SK-N-SH (cell line): ENCODE results near the gene CADM2. TPM values are rescaled to one million over a fixed set of nuclear protein-coding genes. Genes with fewer than 3 reads are reported as not detected.

Experiments
- CTCF ChIA-PET: fragments of 300-600, 350-600 bp; formaldehyde crosslinking; extraction: SDS; loops from one replicate; lab custom pipeline; 2021; lab: Yijun Ruan, JAX
- POLR2A ChIA-PET: fragments of 350-600 bp; sonication (Branson Sonifier 250); formaldehyde crosslinking; extraction: SDS; loops from one replicate; lab custom pipeline; 2020; ENCODE audit warnings: antibody characterized with exemption, inconsistent platforms; lab: Yijun Ruan, JAX
- DNase-seq: peaks from one replicate; pipeline ENCODE4 v3.0.0; 2012
- H2AFZ ChIP-seq: fragments of 200-600 bp; sonication (generic); 2 replicates; pipeline ENCODE4 v1.8.1; 2016; ENCODE audit warnings: antibody characterized with exemption, mild to moderate bottlenecking, low read depth
- H3F3A ChIP-seq: fragments of 200-600 bp; sonication (generic); replicated peaks from 2 replicates; pipeline ENCODE3; 2016; ENCODE audit warnings: antibody characterized with exemption, mild to moderate bottlenecking; ENCODE audit not compliant: insufficient read depth
- H3K27ac ChIP-seq, 2 experiments: fragments of 200-500 bp in 1 of 2; fragments of 200-600 bp in 1 of 2; sonication (Bioruptor generic) in 1 of 2; sonication (generic), shearing (Covaris generic) in 1 of 2; 2 replicates each; pipeline versions ENCODE4 v1.5.1 to v1.6.1; 2014 to 2016; ENCODE audit warnings: low read depth in 2 of 2, inconsistent platforms in 1 of 2, low read length in 1 of 2, mild to moderate bottlenecking in 1 of 2, mixed read lengths in 1 of 2
- H3K27me3 ChIP-seq: fragments of 200-600 bp; sonication (generic), shearing (Covaris generic); 2 replicates; pipeline ENCODE4 v1.6.1; 2016; ENCODE audit warnings: mixed run types; ENCODE audit not compliant: insufficient read depth
- H3K36me3 ChIP-seq, 2 experiments: fragments of 200-500 bp in 1 of 2; fragments of 200-600 bp in 1 of 2; sonication (Bioruptor generic) in 1 of 2; sonication (generic) in 1 of 2; replicated peaks in 1 of 2; 2 replicates each; pipeline versions ENCODE3 to v1.5.1; 2014 to 2016; ENCODE audit warnings: low read length in 1 of 2, mild to moderate bottlenecking in 1 of 2; ENCODE audit not compliant: insufficient read depth in 2 of 2, control insufficient read depth in 1 of 2
- H3K4me1 ChIP-seq, 2 experiments: fragments of 200-500 bp in 1 of 2; fragments of 200-600 bp in 1 of 2; sonication (Bioruptor generic) in 1 of 2; sonication (generic), shearing (Covaris generic) in 1 of 2; 2 replicates each; pipeline versions ENCODE4 v1.5.1 to v1.6.1; 2014 to 2016; ENCODE audit warnings: low read depth in 1 of 2, low read length in 1 of 2, mixed run types in 1 of 2; ENCODE audit not compliant: insufficient read depth in 2 of 2, control insufficient read depth in 1 of 2
- H3K4me2 ChIP-seq: fragments of 200-600 bp; sonication (generic), shearing (Covaris generic); 2 replicates; pipeline ENCODE4 v1.6.1; 2017; ENCODE audit warnings: mixed run types
- H3K4me3 ChIP-seq, 2 experiments: fragments of 200-500 bp in 1 of 2; fragments of 200-600 bp in 1 of 2; sonication (Bioruptor generic) in 1 of 2; sonication (generic), shearing (Covaris generic) in 1 of 2; 2 replicates each; pipeline versions ENCODE4 v1.5.1 to v1.8.1; 2014 to 2016; ENCODE audit warnings: low read depth in 2 of 2, inconsistent platforms in 1 of 2, low read length in 1 of 2, mild to moderate bottlenecking in 1 of 2, mixed read lengths in 1 of 2, moderate library complexity in 1 of 2
- H3K79me2 ChIP-seq: fragments of 200-600 bp; sonication (generic); 2 replicates; pipeline ENCODE4 v1.8.1; 2017; ENCODE audit warnings: mild to moderate bottlenecking; ENCODE audit not compliant: insufficient read depth
- H3K9ac ChIP-seq: fragments of 200-600 bp; sonication (generic); 2 replicates; pipeline ENCODE4 v1.6.1; 2017; ENCODE audit warnings: mixed run types
- H3K9me2 ChIP-seq: fragments of 200-600 bp; sonication (generic); 2 replicates; pipeline ENCODE4 v1.6.1; 2017; ENCODE audit warnings: mixed run types
- H3K9me3 ChIP-seq: fragments of 200-600 bp; sonication (generic); 2 replicates; pipeline ENCODE4 v1.6.1; 2017; ENCODE audit warnings: mixed run types, mild to moderate bottlenecking, moderate library complexity
- H4K20me1 ChIP-seq: fragments of 200-600 bp; sonication (generic); 2 replicates; pipeline ENCODE4 v1.6.1; 2017; ENCODE audit warnings: mild to moderate bottlenecking, mixed run types; ENCODE audit not compliant: insufficient read depth
- CHD2 ChIP-seq: fragments of 150-350 bp; IDR thresholded peaks from 2 replicates; pipeline ENCODE4 v1.6.1; 2018; ENCODE audit warnings: low read length; ENCODE audit not compliant: partially characterized antibody
- ELF1 ChIP-seq: IDR thresholded peaks from 2 replicates; pipeline ENCODE4 v1.4.0; 2012
- GABPA ChIP-seq: IDR thresholded peaks from 2 replicates; pipeline ENCODE4 v1.4.0; 2012; ENCODE audit warnings: low read depth, mild to moderate bottlenecking
- JUND ChIP-seq: IDR thresholded peaks from 2 replicates; pipeline ENCODE4 v1.4.0; 2012
- MEF2A ChIP-seq: IDR thresholded peaks from 2 replicates; pipeline ENCODE4 v1.4.0; 2012; ENCODE audit warnings: low read depth, borderline replicate concordance
- NRF1 ChIP-seq: IDR thresholded peaks from 2 replicates; pipeline ENCODE4 v1.6.1; 2012; ENCODE audit warnings: low read depth, mild to moderate bottlenecking, low read length
- POLR2AphosphoS5 ChIP-seq: IDR thresholded peaks from 2 replicates; pipeline ENCODE4 v1.6.1; 2012; ENCODE audit warnings: low read depth, low read length
- RAD21 ChIP-seq: IDR thresholded peaks from 2 replicates; pipeline ENCODE4 v1.6.1; 2012; ENCODE audit warnings: mild to moderate bottlenecking, low read length
- SMC3 ChIP-seq: IDR thresholded peaks from 2 replicates; pipeline ENCODE4 v1.6.1; 2012; ENCODE audit warnings: low read depth, low read length, improper control_type of control experiment
- TAF1 ChIP-seq: IDR thresholded peaks from 2 replicates; pipeline ENCODE4 v1.6.1; 2012; ENCODE audit warnings: low read depth, mild to moderate bottlenecking, low read length, moderate library complexity, borderline replicate concordance
- TCF12 ChIP-seq: IDR thresholded peaks from 2 replicates; pipeline ENCODE4 v1.4.0; 2012
- TEAD4 ChIP-seq: IDR thresholded peaks from 2 replicates; pipeline ENCODE4 v1.4.0; 2012; ENCODE audit warnings: mild to moderate bottlenecking, borderline replicate concordance; ENCODE audit not compliant: insufficient read depth
- YY1 ChIP-seq: IDR thresholded peaks from 2 replicates; pipeline ENCODE4 v1.4.0; 2012; ENCODE audit warnings: low read depth, mild to moderate bottlenecking
- WGBS: methylation state at CpG from one replicate; pipeline ENCODE4 v1.1.6; 2017; ENCODE audit warnings: low lambda C conversion rate; 5-methylcytosine and 5-hydroxymethylcytosine counted together
- polyA plus RNA-seq, 3 experiments: library from polyadenylated mRNA; depleted of rRNA; stranded (reverse); fragments of >200 nt; gene quantifications; 2 replicates each; pipeline ENCODE4 v1.2.3, GENCODE V29; 2012
- TF ChIP-seq, protein P1 (sequence below): IDR thresholded peaks from 2 replicates; pipeline ENCODE4 v1.4.0; 2012; ENCODE audit warnings: low read depth, borderline replicate concordance
- TF ChIP-seq, protein P2 (sequence below): IDR thresholded peaks from 2 replicates; pipeline ENCODE4 v1.4.0; 2012; ENCODE audit warnings: low read depth, borderline replicate concordance
- TF ChIP-seq, protein P3 (sequence below): fragments of 150-350 bp; IDR thresholded peaks from 2 replicates; pipeline ENCODE4 v1.6.1; 2016; ENCODE audit warnings: mild to moderate bottlenecking, low read depth, low read length

Gene CADM2
- polyA plus RNA-seq, 1 of the 3 experiments (the other 2 are of a cell fraction): 0.46 TPM

DNA sequence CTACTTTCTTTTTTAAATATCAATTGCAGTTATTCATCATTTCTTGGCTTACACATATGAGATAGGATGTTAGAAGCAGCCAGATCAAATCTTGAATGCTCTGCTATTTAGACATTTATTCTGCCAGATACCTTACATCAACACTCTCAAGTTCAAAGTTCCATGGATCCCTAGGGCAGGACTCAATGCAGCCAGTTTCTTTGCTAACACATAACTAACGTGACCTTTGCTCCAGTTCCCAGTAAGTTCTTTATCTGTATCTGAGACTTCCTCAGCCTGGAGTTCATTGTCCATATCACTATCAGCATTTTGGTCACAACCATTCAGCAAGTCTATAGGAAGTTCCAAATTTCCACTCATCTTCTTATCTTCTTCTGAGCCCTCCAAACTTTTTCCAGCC, 1092.3 kb downstream of the CADM2 start:
- H3F3A ChIP-seq: no peaks in the 10 kb centered on the region
- no peaks in the 10 kb centered on the region for H3K9me2 ChIP-seq
- 14% methylated on average over 1 of the region's 1 CpG for WGBS
- no peaks in the 10 kb centered on the region for H3K27me3 ChIP-seq
- H3K9ac ChIP-seq: no peak overlapping the region
- H3K4me3 ChIP-seq: no peak overlapping the region
- no peaks in the 10 kb centered on the region for H3K4me1 ChIP-seq
- ChIA-PET POLR2A (no interaction called here), CTCF (no interaction called here)
- DNase-seq: no peak
- no peaks in the 10 kb centered on the region for H3K9me3 ChIP-seq
- no peak overlapping the region for H3K27ac ChIP-seq
- TF ChIP-seq, protein P1, sequence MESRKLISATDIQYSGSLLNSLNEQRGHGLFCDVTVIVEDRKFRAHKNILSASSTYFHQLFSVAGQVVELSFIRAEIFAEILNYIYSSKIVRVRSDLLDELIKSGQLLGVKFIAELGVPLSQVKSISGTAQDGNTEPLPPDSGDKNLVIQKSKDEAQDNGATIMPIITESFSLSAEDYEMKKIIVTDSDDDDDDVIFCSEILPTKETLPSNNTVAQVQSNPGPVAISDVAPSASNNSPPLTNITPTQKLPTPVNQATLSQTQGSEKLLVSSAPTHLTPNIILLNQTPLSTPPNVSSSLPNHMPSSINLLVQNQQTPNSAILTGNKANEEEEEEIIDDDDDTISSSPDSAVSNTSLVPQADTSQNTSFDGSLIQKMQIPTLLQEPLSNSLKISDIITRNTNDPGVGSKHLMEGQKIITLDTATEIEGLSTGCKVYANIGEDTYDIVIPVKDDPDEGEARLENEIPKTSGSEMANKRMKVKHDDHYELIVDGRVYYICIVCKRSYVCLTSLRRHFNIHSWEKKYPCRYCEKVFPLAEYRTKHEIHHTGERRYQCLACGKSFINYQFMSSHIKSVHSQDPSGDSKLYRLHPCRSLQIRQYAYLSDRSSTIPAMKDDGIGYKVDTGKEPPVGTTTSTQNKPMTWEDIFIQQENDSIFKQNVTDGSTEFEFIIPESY: no peak
- TF ChIP-seq MEF2A (no peak), JUND (no peak), TCF12 (no peak), SMC3 (no peak), NRF1 (no peak), YY1 (no peak), ELF1 (no peak), RAD21 (no peak), POLR2AphosphoS5 (no peak), TAF1 (no peak)
- TF ChIP-seq, protein P2, sequence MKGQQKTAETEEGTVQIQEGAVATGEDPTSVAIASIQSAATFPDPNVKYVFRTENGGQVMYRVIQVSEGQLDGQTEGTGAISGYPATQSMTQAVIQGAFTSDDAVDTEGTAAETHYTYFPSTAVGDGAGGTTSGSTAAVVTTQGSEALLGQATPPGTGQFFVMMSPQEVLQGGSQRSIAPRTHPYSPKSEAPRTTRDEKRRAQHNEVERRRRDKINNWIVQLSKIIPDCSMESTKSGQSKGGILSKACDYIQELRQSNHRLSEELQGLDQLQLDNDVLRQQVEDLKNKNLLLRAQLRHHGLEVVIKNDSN: no peak
- no peaks in the 10 kb centered on the region for H3K36me3 ChIP-seq
- no peaks in the 10 kb centered on the region for H3K79me2 ChIP-seq
- H4K20me1 ChIP-seq: no peaks in the 10 kb centered on the region
- H2AFZ ChIP-seq: no peak overlapping the region
- H3K4me2 ChIP-seq: no peak overlapping the region

DNA sequence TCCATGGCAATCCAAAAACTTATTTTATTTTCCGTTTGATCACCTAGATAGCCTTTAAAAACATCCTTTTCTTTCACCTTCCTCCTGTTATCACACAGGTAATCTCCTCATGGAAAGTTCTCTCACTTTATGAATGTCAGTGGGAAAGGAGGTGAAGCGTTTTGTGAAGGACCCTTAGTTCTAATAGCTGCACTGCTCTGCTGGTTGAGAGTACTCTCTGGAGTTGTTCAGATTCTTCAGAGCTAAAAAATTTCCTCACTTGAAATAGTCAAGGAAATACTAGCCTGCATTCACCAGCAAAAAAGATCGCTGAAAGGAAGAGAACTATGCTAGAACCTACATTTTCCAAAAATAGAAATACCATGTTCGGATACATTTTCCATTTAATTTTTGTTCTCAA, 1097.2 kb downstream of the CADM2 start:
- ChIA-PET CTCF (interaction anchor here (1.0 to 1.6 kb wide), 2 partner anchors 9 kb away, joined by 3 to 6 read pairs; no protein-coding TSS in a partner anchor), POLR2A (no interaction called here)
- no peak for DNase-seq
- H3K9ac ChIP-seq: no peak overlapping the region
- H3K36me3 ChIP-seq: no peaks in the 10 kb centered on the region
- H3K9me3 ChIP-seq: no peaks in the 10 kb centered on the region
- H3K4me1 ChIP-seq: no peaks in the 10 kb centered on the region
- TF ChIP-seq NRF1 (no peak), JUND (no peak), CHD2 (no peak), GABPA (no peak), TEAD4 (no peak)
- TF ChIP-seq, protein P3, sequence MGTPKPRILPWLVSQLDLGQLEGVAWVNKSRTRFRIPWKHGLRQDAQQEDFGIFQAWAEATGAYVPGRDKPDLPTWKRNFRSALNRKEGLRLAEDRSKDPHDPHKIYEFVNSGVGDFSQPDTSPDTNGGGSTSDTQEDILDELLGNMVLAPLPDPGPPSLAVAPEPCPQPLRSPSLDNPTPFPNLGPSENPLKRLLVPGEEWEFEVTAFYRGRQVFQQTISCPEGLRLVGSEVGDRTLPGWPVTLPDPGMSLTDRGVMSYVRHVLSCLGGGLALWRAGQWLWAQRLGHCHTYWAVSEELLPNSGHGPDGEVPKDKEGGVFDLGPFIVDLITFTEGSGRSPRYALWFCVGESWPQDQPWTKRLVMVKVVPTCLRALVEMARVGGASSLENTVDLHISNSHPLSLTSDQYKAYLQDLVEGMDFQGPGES: no peak
- H3K79me2 ChIP-seq: no peaks in the 10 kb centered on the region
- 23% methylated on average over 4 of the region's 4 CpGs for WGBS
- no peaks in the 10 kb centered on the region for H4K20me1 ChIP-seq
- H3F3A ChIP-seq: no peaks in the 10 kb centered on the region
- no peaks in the 10 kb centered on the region for H3K27me3 ChIP-seq
- no peak overlapping the region for H3K4me2 ChIP-seq
- no peaks in the 10 kb centered on the region for H3K9me2 ChIP-seq
- no peak overlapping the region for H2AFZ ChIP-seq
- H3K27ac ChIP-seq: no peak overlapping the region
- H3K4me3 ChIP-seq: no peak overlapping the region
